Endothelial cell of umbilical vein (primary cell): ENCODE measurements around the gene ARHGEF6. TPM values are rescaled to one million over a fixed set of nuclear protein-coding genes. Genes with fewer than 3 reads are reported as not detected.

Experiments
- BruUV-seq: library from RNA; stranded (reverse); fragments of 400-500 nt; replicated peaks from 2 replicates; lab custom pipeline; 2021; lab: Mats Ljungman, UMichigan
- CTCF ChIA-PET: fragments of 300-600, 350-600 bp; sonication (Branson Sonifier 250); formaldehyde crosslinking; loops from one replicate; lab custom pipeline; 2021; ENCODE audit warnings: antibody characterized with exemption, inconsistent platforms; lab: Charles Lee
- POLR2A ChIA-PET: fragments of 300-600, 350-600 bp; sonication (Branson Sonifier 250); formaldehyde crosslinking; loops from one replicate; lab custom pipeline; 2021; ENCODE audit warnings: antibody characterized with exemption, inconsistent platforms; lab: Charles Lee
- DNase-seq: peaks from one replicate; pipeline ENCODE4 v3.0.0-alpha.2; 2011; ENCODE audit warnings: low read depth, low spot score
- FAIRE-seq: peaks from 2 replicates; lab custom pipeline; 2011; peaks lifted over from hg19 to GRCh38; lab: Jason Lieb, UNC
- H2AFZ ChIP-seq: 2 replicates; pipeline ENCODE4 v1.6.0; 2012; ENCODE audit warnings: low read depth, low read length, control low read depth, inconsistent platforms
- H3K27ac ChIP-seq: 2 replicates; pipeline ENCODE4 v1.5.1; 2011; ENCODE audit warnings: low read depth, mild to moderate bottlenecking, control low read depth, low read length, moderate library complexity; ENCODE audit not compliant: insufficient read depth
- H3K27me3 ChIP-seq, 2 experiments: 2 replicates each; pipeline versions ENCODE4 v1.6.0 to v1.6.1; 2011; ENCODE audit warnings: low read length in 2 of 2, mixed read lengths in 1 of 2; ENCODE audit not compliant: control insufficient read depth in 2 of 2, insufficient read depth in 2 of 2
- H3K36me3 ChIP-seq, 2 experiments: 2 replicates in 1 of 2; 3 replicates in 1 of 2; pipeline ENCODE4 v1.5.1; 2011; ENCODE audit warnings: low read length in 2 of 2, mild to moderate bottlenecking in 1 of 2, moderate library complexity in 1 of 2; ENCODE audit not compliant: control insufficient read depth in 2 of 2, insufficient read depth in 2 of 2; ENCODE audit errors: extremely low read depth in 1 of 2
- H3K4me1 ChIP-seq: 3 replicates; pipeline ENCODE4 v1.5.1; 2011; ENCODE audit warnings: mild to moderate bottlenecking, low read length; ENCODE audit not compliant: control insufficient read depth, insufficient read depth; ENCODE audit errors: extremely low read depth
- H3K4me2 ChIP-seq: 2 replicates; pipeline ENCODE4 v1.6.1; 2011; ENCODE audit warnings: low read length, control low read depth, mixed read lengths; ENCODE audit not compliant: insufficient read depth
- H3K4me3 ChIP-seq, 3 experiments: fragments of 200-600 bp in 1 of 3; sonication (generic), shearing (Covaris generic) in 1 of 3; replicated peaks in 1 of 3; 2 replicates each; pipeline ENCODE4 v1.5.1; 2011 to 2016; ENCODE audit warnings: control low read depth in 3 of 3, low read length in 3 of 3, mild to moderate bottlenecking in 2 of 3, inconsistent platforms in 1 of 3, low read depth in 1 of 3, moderate library complexity in 1 of 3; ENCODE audit not compliant: insufficient read depth in 1 of 3
- H3K79me2 ChIP-seq: 2 replicates; pipeline ENCODE4 v1.6.0; 2012; ENCODE audit warnings: low read length, inconsistent platforms; ENCODE audit not compliant: control insufficient read depth, insufficient read depth
- H3K9ac ChIP-seq: replicated peaks from 2 replicates; pipeline ENCODE3; 2011; ENCODE audit warnings: low read length, control low read depth; ENCODE audit not compliant: insufficient read depth; ENCODE audit errors: extremely low read depth
- H3K9me1 ChIP-seq: replicated peaks from 3 replicates; pipeline ENCODE4 v1.6.0; 2011; ENCODE audit warnings: mild to moderate bottlenecking, low read length; ENCODE audit not compliant: control insufficient read depth, insufficient read depth; ENCODE audit errors: extremely low read depth
- H3K9me3 ChIP-seq: replicated peaks from 2 replicates; pipeline ENCODE4 v1.5.1; 2012; ENCODE audit warnings: low read length, inconsistent platforms; ENCODE audit not compliant: control insufficient read depth, insufficient read depth
- H4K20me1 ChIP-seq: replicated peaks from 2 replicates; pipeline ENCODE3; 2011; ENCODE audit warnings: mild to moderate bottlenecking, low read length; ENCODE audit not compliant: control insufficient read depth, insufficient read depth; ENCODE audit errors: extremely low read depth
- EZH2 ChIP-seq: IDR thresholded peaks from 2 replicates; pipeline ENCODE4 v1.6.1; 2012; ENCODE audit warnings: borderline replicate concordance, low read depth, mild to moderate bottlenecking, moderate library complexity, low read length, inconsistent platforms; ENCODE audit not compliant: severe bottlenecking
- FOS ChIP-seq: IDR thresholded peaks from 2 replicates; pipeline ENCODE4 v1.6.1; 2011; ENCODE audit warnings: mild to moderate bottlenecking, low read length, moderate library complexity, borderline replicate concordance; ENCODE audit not compliant: insufficient read depth
- GATA2 ChIP-seq: IDR thresholded peaks from 2 replicates; pipeline ENCODE4 v1.7.0; 2011; ENCODE audit warnings: low read depth, mild to moderate bottlenecking, moderate library complexity, mixed read lengths, low read length; ENCODE audit not compliant: insufficient read length, insufficient read depth
- JUN ChIP-seq: IDR thresholded peaks from 2 replicates; pipeline ENCODE4 v1.6.1; 2011; ENCODE audit warnings: borderline replicate concordance, low read depth; ENCODE audit not compliant: insufficient read length, insufficient read depth
- MYC ChIP-seq: IDR thresholded peaks from one replicate; pipeline ENCODE4 v1.6.1; 2011; ENCODE audit warnings: mild to moderate bottlenecking, low read depth, low read length
- POLR2A ChIP-seq: IDR thresholded peaks from 2 replicates; pipeline ENCODE4 v1.6.1; 2012; ENCODE audit warnings: low read depth, mild to moderate bottlenecking, control low read depth, low read length
- POLR2AphosphoS5 ChIP-seq: IDR thresholded peaks from 2 replicates; pipeline ENCODE4 v1.6.1; 2012; ENCODE audit warnings: low read depth, mild to moderate bottlenecking, control low read depth, low read length, moderate library complexity; ENCODE audit not compliant: insufficient read depth
- dilution Hi-C: fragments of 300-500 bp; cut with MboI; formaldehyde crosslinking; loops from one replicate; pipeline ENCODE4 v1.15.0; 2019; ENCODE audit warnings: low sequenced_read_pairs; ENCODE audit not compliant: extremely low pct_ligation_motif_present
- intact Hi-C: fragments of 100-400 bp; cut with micrococcal nuclease; formaldehyde crosslinking; loops from one replicate; pipeline ENCODE4 v1.10.0; 2022
- polyA plus RNA-seq, 4 experiments: library from polyadenylated mRNA; depleted of rRNA in 3 of 4; stranded (reverse) in 3 of 4; unstranded in 1 of 4; fragments of >200 nt; gene quantifications; 2 replicates each; pipeline versions ENCODE4 v1.2.1 to v1.2.3, GENCODE V29; 2011 to 2012; ENCODE audit warnings: missing spikeins in 1 of 4
- total RNA-seq: library from RNA; stranded (reverse); gene quantifications from 2 replicates; pipeline ENCODE4 v1.2.3, GENCODE V29; 2021
- TF ChIP-seq, protein P1 (sequence below): IDR thresholded peaks from 2 replicates; pipeline ENCODE4 v1.6.1; 2011; ENCODE audit not compliant: insufficient read depth, insufficient read length
- TF ChIP-seq, protein P2 (sequence below), 2 donors: IDR thresholded peaks; 1 replicate in 1 of 2; 2 replicates in 1 of 2; pipeline ENCODE4 v1.5.1; 2011; ENCODE audit warnings: low read length in 2 of 2, mild to moderate bottlenecking in 2 of 2, moderate library complexity in 2 of 2, control low read depth in 1 of 2, inconsistent platforms in 1 of 2, low read depth in 1 of 2; ENCODE audit not compliant: insufficient read depth in 1 of 2; ENCODE audit errors: extremely low read depth in 1 of 2

ARHGEF6 gene
- total and polyA plus RNA-seq, 2 donors (not counting 3 experiments of a cell fraction or from before 2014, with no cell fraction given), result 4.9 to 6.4 TPM

DNA sequence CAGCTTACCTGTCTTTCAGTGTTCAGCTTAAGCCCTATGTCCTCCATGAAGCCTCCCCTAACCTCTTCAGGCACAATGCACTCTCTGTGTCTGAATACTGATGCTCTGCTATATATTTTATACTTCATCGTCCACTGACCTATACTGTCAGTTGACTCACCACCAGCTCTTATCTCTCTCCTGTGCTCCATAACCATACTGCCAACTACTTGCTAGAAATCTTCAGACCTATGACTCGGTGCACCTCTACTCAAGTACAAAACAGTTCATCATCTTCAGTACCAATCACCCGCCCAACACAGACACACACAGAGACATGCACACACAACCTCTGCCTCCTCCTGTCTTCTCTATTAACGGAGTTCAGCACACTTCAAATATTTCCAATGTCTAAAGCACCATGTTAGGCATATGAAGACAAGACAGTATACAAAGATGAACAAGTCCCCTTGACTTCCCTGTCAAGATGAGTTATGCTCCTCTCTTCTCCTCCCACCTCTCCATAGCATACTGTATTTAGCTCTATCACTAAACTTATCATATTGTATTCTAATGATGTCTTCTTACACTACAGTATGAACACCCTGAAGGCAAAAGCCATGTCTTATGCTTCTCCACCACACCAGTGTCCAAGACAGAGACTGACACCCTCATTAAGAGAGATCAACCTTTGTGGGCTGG, 42.5 kb downstream of the ARHGEF6 start:
- no peak for FAIRE-seq
- Histone ChIP-seq H3K4me2 (no peak overlapping the region), H2AFZ (no peak overlapping the region), H4K20me1 (no peaks in the 10 kb centered on the region), H3K4me3 (no peak overlapping the region), H3K9me1 (no peaks in the 10 kb centered on the region), H3K9ac (no peak overlapping the region), H3K4me1 (no peaks in the 10 kb centered on the region), H3K36me3 (no peaks in the 10 kb centered on the region), H3K79me2 (no peaks in the 10 kb centered on the region), H3K9me3 (no peaks in the 10 kb centered on the region), H3K27ac (no peak overlapping the region), H3K27me3 (no peaks in the 10 kb centered on the region)
- dilution Hi-C loops, result no loop called here
- ChIA-PET POLR2A (no interaction called here), CTCF (no interaction called here)
- no peak for DNase-seq
- no peak for TF ChIP-seq JUN
- no peak for TF ChIP-seq GATA2
- TF ChIP-seq, protein P1, sequence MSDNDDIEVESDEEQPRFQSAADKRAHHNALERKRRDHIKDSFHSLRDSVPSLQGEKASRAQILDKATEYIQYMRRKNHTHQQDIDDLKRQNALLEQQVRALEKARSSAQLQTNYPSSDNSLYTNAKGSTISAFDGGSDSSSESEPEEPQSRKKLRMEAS, result no peak
- TF ChIP-seq MYC, result no peak
- no peak for TF ChIP-seq POLR2A
- TF ChIP-seq, protein P2, sequence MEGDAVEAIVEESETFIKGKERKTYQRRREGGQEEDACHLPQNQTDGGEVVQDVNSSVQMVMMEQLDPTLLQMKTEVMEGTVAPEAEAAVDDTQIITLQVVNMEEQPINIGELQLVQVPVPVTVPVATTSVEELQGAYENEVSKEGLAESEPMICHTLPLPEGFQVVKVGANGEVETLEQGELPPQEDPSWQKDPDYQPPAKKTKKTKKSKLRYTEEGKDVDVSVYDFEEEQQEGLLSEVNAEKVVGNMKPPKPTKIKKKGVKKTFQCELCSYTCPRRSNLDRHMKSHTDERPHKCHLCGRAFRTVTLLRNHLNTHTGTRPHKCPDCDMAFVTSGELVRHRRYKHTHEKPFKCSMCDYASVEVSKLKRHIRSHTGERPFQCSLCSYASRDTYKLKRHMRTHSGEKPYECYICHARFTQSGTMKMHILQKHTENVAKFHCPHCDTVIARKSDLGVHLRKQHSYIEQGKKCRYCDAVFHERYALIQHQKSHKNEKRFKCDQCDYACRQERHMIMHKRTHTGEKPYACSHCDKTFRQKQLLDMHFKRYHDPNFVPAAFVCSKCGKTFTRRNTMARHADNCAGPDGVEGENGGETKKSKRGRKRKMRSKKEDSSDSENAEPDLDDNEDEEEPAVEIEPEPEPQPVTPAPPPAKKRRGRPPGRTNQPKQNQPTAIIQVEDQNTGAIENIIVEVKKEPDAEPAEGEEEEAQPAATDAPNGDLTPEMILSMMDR (IDR thresholded peaks at IDR 0.05; ENCODE audit: extremely low read depth in 1 of 2, insufficient read depth in 1 of 2, low read depth in 1 of 2, low read length in 2 of 2), result no peak
- no peak for TF ChIP-seq FOS
- no peak for TF ChIP-seq POLR2AphosphoS5
- no peak for TF ChIP-seq EZH2
- BruUV-seq, result no TSS peak
- intact Hi-C loops, result no loop called here
